Measurements from ENCODE around the gene COL12A1. TPM values are rescaled to one million over a fixed set of nuclear protein-coding genes. Genes with fewer than 3 reads are reported as not detected.

Gene COL12A1
- total RNA-seq, 1 donor from 2014 or later, result 21.5 TPM

- peak; percentile 39 for TF ChIP-seq CTCF (conservative IDR thresholded peaks at IDR 0.05)
- Mint-ChIP-seq H3K4me3 (no peak overlapping the region), H3K4me1 (ENCODE audit: unreplicated experiment) (no peaks in the 10 kb centered on the region), H3K9me3 (no peaks in the 10 kb centered on the region), H3K27me3 (no peaks in the 10 kb centered on the region), H3K27ac (no peak overlapping the region), H3K36me3 (no peaks in the 10 kb centered on the region)
- no peak for DNase-seq (ENCODE audit: extremely low spot score, unreplicated experiment)
Observed at GRCh38 chr6:75124085-75124484, 81.8 kb downstream of the COL12A1 start.

DNA sequence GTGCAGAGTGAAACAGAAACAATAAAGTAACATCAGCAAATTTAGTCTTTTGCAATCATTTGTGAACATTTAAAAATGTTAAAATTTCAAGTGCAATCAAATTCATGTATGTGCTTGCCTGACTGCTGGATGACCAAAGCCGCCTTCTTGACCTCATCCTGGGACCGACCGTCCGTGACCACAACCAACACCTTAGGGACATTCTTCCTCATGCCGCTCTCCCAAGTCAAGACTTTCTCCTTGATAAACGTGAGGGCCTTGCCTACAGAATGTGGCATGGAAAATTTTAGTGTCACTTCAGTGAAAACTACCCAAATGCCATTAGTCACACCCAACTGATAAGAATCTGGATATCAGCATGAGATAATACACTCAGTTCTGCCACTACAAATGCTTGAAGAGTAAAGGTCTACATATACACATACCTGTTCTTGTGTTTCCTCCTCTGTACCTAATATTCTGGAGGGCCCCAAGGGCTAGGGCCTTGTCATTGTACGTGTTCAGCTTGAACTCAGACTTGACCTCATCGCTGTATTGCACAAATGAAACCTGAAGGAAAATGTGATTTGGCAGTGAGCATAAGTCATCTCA, 86.8 kb downstream of the COL12A1 start:
- no peak overlapping the region for H3K4me3 Mint-ChIP-seq
- DNase-seq (ENCODE audit: extremely low spot score, unreplicated experiment), result no peak
- no peak for TF ChIP-seq CTCF (conservative IDR thresholded peaks at IDR 0.05)
- no peaks in the 10 kb centered on the region for H3K27me3 Mint-ChIP-seq
- H3K36me3 Mint-ChIP-seq, result peaks cover 4% of the 10 kb centered on the region
- H3K4me1 Mint-ChIP-seq (ENCODE audit: unreplicated experiment), result peaks cover 18% of the 10 kb centered on the region
- H3K27ac Mint-ChIP-seq, result no peak overlapping the region
- H3K9me3 Mint-ChIP-seq, result no peaks in the 10 kb centered on the region

GRCh38 chr6:75117701-75118100, 88.2 kb downstream of the COL12A1 start:
- TF ChIP-seq CTCF (conservative IDR thresholded peaks at IDR 0.05), result no peak
- no peak for DNase-seq (ENCODE audit: extremely low spot score, unreplicated experiment)
- Mint-ChIP-seq H3K4me3 (no peak overlapping the region), H3K4me1 (ENCODE audit: unreplicated experiment) (peaks cover 18% of the 10 kb centered on the region), H3K36me3 (peaks cover 4% of the 10 kb centered on the region), H3K27ac (no peak overlapping the region), H3K9me3 (no peaks in the 10 kb centered on the region), H3K27me3 (no peaks in the 10 kb centered on the region)

DNA sequence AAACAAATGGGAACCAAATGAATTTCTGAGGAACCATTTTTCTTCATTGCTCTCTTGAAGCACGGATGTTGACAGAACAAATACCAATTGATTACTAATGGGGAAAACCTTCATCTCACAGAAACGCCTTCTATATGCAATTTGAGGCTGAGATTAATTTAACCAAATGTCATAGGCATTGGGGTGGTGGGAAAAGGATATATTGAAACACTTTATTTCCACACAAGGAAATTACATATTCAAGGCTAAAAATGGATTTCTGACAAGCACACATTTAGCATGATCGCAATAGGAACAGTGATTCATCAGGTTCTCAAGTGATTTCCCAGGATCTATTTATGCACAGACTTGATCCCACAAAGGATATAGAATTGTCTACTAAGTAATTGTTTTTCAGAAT, 88.9 kb downstream of the COL12A1 start:
- no peak for DNase-seq (ENCODE audit: extremely low spot score, unreplicated experiment)
- H3K4me3 Mint-ChIP-seq, result no peak overlapping the region
- no peak for TF ChIP-seq CTCF (conservative IDR thresholded peaks at IDR 0.05)

GRCh38 chr6:75115481-75115880, 90.4 kb downstream of the COL12A1 start:
- Mint-ChIP-seq H3K9me3 (no peaks in the 10 kb centered on the region), H3K36me3 (peaks cover 4% of the 10 kb centered on the region), H3K27me3 (peaks cover 10% of the 10 kb centered on the region), H3K27ac (peak overlapping the region; percentile 5), H3K4me3 (no peak overlapping the region), H3K4me1 (ENCODE audit: unreplicated experiment) (peaks cover 18% of the 10 kb centered on the region)
- no peak for TF ChIP-seq CTCF (conservative IDR thresholded peaks at IDR 0.05)
- no peak for DNase-seq (ENCODE audit: extremely low spot score, unreplicated experiment)

More for the DNA sequence above, 88.9 kb downstream of the COL12A1 start:
- Mint-ChIP-seq H3K27ac (no peak overlapping the region), H3K36me3 (peaks cover 4% of the 10 kb centered on the region), H3K27me3 (peaks cover 1% of the 10 kb centered on the region), H3K9me3 (no peaks in the 10 kb centered on the region), H3K4me1 (ENCODE audit: unreplicated experiment) (peaks cover 18% of the 10 kb centered on the region)

DNA sequence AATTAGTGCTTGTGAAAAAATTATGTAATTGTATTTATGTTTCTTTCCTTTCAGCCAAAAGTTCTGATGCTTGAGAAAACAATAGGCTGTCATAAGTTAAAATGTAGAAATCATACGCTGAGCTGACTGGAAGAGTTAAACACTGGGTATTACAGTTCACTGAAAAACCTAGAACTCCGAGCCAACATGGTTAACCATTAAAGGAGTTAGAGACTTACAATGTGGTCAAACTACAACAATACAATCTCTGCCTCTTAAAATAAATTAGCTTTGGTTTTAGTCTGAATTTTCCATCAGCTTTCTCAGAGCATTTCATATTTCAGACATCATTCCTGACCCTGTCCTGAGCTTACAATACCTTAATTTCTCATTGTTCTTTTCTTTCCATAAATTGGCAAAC, 91.0 kb downstream of the COL12A1 start:
- no peaks in the 10 kb centered on the region for H3K9me3 Mint-ChIP-seq
- TF ChIP-seq CTCF (conservative IDR thresholded peaks at IDR 0.05), result no peak
- no peak overlapping the region for H3K4me3 Mint-ChIP-seq
- H3K4me1 Mint-ChIP-seq (ENCODE audit: unreplicated experiment), result peaks cover 18% of the 10 kb centered on the region
- peaks cover 11% of the 10 kb centered on the region for H3K27me3 Mint-ChIP-seq
- H3K36me3 Mint-ChIP-seq, result peaks cover 4% of the 10 kb centered on the region
- peak overlapping the region; percentile 5 for H3K27ac Mint-ChIP-seq
- DNase-seq (ENCODE audit: extremely low spot score, unreplicated experiment), result no peak

Measured in type B pancreatic cell (in vitro differentiated cells).